T-helper 17 cell (primary cell): ENCODE data around the gene UBE2I. TPM values are rescaled to one million over a fixed set of nuclear protein-coding genes. Genes with fewer than 3 reads are reported as not detected.

ENCODE experiments used
- ATAC-seq: fragments of 150-1000 bp; cut with Tn5 transposase; 2 replicates; pipeline ENCODE4 v1.10.0; 2021; ENCODE audit warnings: mild to moderate bottlenecking, moderate library complexity
- DNase-seq, 3 donors: peaks; one replicate each; pipeline versions ENCODE4 v3.0.0 to v3.0.0-alpha.2; 2020 to 2021
- H3K9me3 ChIP-seq: one replicate; pipeline ENCODE4 v1.7.0; 2013; ENCODE audit warnings: low read length, mild to moderate bottlenecking; ENCODE audit not compliant: control insufficient read depth, poor library complexity, severe bottlenecking
- H3K27ac Mint-ChIP-seq: one replicate; pipeline ENCODE4 v1.8.0; 2022; ENCODE audit warnings: mild to moderate bottlenecking, moderate library complexity, mixed read lengths
- H3K27me3 Mint-ChIP-seq: one replicate; pipeline ENCODE4 v1.8.0; 2022; ENCODE audit warnings: mixed read lengths
- H3K36me3 Mint-ChIP-seq: one replicate; pipeline ENCODE4 v1.8.0; 2022; ENCODE audit warnings: low read depth, mixed read lengths
- H3K4me1 Mint-ChIP-seq: one replicate; pipeline ENCODE4 v1.8.0; 2022; ENCODE audit warnings: mild to moderate bottlenecking, mixed read lengths
- H3K4me3 Mint-ChIP-seq: one replicate; pipeline ENCODE4 v1.8.0; 2022; ENCODE audit warnings: mild to moderate bottlenecking, moderate library complexity, mixed read lengths
- total RNA-seq, 4 donors: library from RNA in 2 of 4; stranded (reverse) in 2 of 4; gene quantifications; one replicate each; pipeline ENCODE4 v1.2.3 and lab custom pipeline; 2022 to 2026

UBE2I gene
- total RNA-seq, 2 donors from 2014 or later: 233 to 249 TPM

DNA sequence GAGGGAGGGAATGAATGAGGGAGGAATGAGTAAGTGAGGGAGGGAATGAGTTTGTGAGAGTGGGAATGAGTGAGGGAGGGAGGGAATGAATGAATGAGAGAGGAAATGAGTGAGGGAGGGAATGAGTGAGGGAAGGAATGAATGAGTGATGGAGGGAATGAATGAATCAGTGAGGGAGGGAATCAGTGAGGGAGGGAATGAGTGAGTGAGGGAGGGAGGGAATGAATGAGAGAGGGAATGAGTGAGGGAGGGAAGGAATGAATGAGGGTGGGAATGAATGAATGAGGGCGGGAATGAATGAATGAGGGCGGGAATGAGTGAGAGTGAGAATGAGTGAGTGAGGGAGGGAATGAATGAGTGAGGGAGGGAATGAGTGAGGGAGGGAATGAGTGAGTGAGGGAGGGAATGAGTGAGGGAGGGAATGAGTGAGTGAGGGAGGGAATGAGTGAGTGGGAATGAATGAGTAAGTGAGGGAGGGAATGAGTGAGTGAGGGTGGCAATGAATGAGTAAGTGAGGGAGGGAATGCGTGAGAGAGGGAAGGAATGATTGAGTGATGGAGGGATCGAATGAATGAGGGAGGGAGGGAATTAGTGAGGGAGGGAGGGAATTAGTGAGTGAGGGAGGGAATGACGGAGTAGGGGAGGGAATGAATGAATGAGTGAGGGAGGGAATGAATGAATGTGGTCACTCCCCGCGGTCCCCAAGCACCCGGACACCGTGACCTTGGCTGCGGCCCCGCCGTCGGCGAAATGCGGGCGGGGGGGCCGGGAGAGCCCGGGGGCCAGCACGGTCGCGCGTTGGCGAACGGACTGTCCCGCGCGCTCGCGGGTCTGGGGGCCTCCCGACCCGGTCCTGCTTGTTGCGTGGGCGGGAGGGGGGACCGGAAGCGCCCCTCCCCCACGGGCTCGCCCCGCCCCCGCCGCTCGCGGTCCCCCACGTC lies 1.1 kb upstream of the UBE2I start:
- H3K36me3 Mint-ChIP-seq: peaks cover 3% of the 10 kb centered on the region
- ATAC-seq: no peak
- H3K4me3 Mint-ChIP-seq: peak overlapping the region; percentile 86
- no peak for DNase-seq
- H3K4me1 Mint-ChIP-seq: peaks cover 21% of the 10 kb centered on the region
- no peaks in the 10 kb centered on the region for H3K27me3 Mint-ChIP-seq
- peak overlapping the region; percentile 89 for H3K27ac Mint-ChIP-seq
- no peaks in the 10 kb centered on the region for H3K9me3 ChIP-seq

DNA sequence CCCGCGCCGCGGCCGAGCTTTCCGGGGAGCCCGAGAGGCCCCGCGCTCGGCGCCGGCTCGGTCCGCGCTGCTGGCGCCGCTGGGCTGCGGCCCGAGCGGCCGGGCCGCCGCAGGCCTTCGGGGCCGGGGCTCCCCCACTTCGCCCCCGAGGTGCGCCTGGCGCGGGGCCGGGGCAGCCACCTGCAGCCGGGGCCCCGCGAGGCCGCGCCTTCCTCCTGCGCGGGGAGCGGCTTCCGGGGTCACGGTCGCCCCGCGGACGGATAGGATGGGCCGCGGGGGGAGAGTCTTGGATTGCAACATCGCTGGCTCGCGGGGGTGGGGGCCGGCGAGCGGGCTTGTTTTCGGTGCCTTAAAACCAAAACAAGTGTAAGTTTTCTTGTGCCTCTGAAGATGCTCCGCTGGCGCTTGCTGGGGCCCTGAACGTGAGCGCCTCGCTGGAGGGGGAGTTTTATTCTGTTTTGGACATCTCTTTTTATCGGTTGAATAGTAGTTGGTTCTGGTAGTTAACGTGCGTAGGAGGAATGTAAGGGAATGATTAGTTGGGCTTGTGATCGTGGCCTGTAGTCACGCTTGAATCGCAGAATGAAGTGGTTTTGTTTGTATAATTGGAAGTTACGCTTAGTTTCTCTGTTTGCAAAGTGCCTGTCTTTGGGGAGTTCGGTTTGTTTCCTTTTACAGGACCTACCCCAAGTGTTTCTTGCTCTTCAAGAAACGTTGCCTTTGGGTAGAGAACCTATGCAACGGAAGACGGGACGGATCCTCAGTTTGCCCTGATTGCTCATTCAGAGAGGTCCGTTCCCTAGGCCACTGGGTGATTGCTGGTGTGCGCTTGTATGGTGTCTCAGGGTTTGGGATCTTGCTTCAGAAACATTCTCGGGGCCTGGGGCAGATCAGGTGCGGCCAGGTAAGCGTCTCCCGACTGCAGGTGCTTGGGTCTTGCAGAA lies 724 bp downstream of the UBE2I start:
- Mint-ChIP-seq H3K36me3 (peaks cover 3% of the 10 kb centered on the region), H3K27ac (peak overlapping the region; percentile 96), H3K27me3 (no peaks in the 10 kb centered on the region), H3K4me3 (peak overlapping the region; percentile 100), H3K4me1 (peaks cover 13% of the 10 kb centered on the region)
- H3K9me3 ChIP-seq: no peaks in the 10 kb centered on the region
- ATAC-seq: peak; percentile 26
- peak; percentile 43 to 58 (median 57) for DNase-seq

DNA sequence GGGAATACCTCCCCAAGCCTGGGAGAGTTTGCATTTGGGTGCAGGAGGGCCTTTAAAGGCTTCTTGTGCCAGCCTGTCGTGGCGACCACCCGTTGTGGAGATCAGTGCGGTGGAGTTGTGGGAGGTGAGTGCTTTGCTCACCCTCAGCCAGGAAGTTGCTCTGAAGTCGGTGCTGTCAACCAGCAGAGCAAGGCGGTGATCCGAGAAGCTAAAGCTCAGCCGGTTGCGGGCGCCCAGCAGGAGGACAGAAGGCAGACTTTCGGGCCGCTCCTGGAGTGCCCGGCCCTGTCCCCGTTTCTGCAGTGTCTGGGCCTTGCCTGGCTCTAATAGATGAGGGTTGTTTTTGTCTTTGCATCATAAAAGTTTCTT lies 1.4 kb downstream of the UBE2I start:
- H3K4me1 Mint-ChIP-seq: peaks cover 13% of the 10 kb centered on the region
- peak overlapping the region; percentile 100 for H3K4me3 Mint-ChIP-seq
- DNase-seq (no peak), ATAC-seq (no peak)
- H3K9me3 ChIP-seq: no peaks in the 10 kb centered on the region
- peaks cover 3% of the 10 kb centered on the region for H3K36me3 Mint-ChIP-seq
- no peaks in the 10 kb centered on the region for H3K27me3 Mint-ChIP-seq
- H3K27ac Mint-ChIP-seq: peak overlapping the region; percentile 96

DNA sequence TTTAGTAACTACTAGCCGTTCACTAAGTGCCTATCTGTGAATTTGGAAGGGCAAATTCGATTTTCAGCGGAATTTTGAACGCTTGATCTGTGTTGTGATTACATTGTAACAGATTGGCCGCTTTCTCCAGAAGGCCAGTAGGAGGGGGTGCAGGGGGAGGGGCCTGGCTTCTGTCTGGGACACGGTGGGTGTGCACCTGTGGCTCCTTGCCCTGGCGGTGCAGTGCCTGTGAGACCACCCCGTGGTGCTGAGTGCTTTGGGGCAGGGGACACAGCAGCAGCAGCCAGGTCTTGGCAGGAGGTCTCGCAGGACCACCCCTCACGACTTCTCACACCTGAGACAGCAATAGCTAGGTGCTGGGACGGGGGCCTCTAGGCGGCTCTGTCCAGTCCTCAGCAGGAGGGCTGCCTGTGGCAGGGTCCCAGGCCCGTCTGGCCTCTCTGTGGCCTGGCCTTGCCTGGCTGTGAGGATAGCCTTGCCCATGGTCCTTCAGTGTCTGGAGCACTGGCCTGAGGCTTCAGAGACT lies 1.8 kb downstream of the UBE2I start:
- H3K4me3 Mint-ChIP-seq: peak overlapping the region; percentile 100
- peaks cover 3% of the 10 kb centered on the region for H3K36me3 Mint-ChIP-seq
- DNase-seq (no peak), ATAC-seq (no peak)
- peaks cover 13% of the 10 kb centered on the region for H3K4me1 Mint-ChIP-seq
- no peaks in the 10 kb centered on the region for H3K9me3 ChIP-seq
- H3K27me3 Mint-ChIP-seq: no peaks in the 10 kb centered on the region
- H3K27ac Mint-ChIP-seq: peak overlapping the region; percentile 96

DNA sequence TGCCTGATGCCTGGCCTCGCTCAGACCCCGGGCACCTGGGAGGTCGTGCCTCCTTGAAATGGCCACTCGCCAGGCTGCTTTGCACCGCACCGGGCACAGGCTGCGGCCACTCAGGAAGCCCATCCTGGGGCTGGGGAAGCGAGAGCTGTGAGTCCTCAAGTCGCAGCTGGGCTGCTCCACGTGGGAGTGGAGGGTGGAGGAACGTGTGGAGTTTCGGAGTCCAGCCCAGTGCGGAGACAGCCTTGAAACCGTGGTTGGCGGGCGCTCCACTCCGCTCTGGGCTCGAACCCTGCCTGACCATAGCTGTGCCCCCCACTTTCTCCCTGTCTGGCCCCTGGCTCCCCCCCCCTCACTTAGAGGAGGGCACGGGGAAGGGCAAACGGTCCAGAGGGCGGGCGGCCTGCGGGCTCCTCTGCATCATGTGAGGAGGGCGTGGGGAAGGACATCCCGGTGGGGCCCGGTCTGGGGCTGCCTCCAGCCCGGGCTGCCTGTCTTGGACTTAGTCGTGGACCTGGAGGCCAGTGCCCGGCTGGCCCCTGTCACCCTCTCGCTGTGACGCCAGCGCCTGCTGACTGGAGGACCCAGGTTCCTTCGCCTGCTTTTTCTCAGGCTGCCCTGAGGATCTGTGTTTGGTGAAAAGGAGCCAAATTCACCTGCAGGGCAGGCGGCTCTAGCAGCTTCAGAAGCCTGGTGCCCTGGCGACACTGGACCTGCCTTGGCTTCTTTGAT lies 2.5 kb downstream of the UBE2I start:
- Mint-ChIP-seq H3K27me3 (no peaks in the 10 kb centered on the region), H3K4me3 (peak overlapping the region; percentile 100), H3K27ac (peak overlapping the region; percentile 96), H3K36me3 (peaks cover 3% of the 10 kb centered on the region), H3K4me1 (peaks cover 13% of the 10 kb centered on the region)
- ATAC-seq: no peak
- no peaks in the 10 kb centered on the region for H3K9me3 ChIP-seq
- no peak for DNase-seq

DNA sequence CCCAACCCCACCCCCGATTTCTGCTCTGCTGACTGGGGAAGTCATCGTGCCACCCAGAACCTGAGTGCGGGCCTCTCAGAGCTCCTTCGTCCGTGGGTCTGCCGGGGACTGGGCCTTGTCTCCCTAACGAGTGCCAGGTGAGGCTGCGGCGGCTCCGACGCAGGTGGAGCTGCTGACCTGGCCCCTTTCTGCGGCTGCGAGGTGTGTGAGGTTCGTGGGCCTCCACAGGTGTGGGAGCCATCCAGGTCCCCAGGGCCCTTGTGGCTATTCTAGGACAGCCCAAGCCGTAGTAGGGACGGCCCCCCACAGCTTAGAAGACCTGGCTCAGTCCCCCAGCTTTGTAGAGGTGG lies 3.0 kb downstream of the UBE2I start:
- Mint-ChIP-seq H3K27ac (peak overlapping the region; percentile 96), H3K4me3 (peak overlapping the region; percentile 100), H3K27me3 (no peaks in the 10 kb centered on the region), H3K36me3 (peaks cover 3% of the 10 kb centered on the region), H3K4me1 (peaks cover 13% of the 10 kb centered on the region)
- ATAC-seq: no peak
- DNase-seq: no peak
- H3K9me3 ChIP-seq: no peaks in the 10 kb centered on the region

DNA sequence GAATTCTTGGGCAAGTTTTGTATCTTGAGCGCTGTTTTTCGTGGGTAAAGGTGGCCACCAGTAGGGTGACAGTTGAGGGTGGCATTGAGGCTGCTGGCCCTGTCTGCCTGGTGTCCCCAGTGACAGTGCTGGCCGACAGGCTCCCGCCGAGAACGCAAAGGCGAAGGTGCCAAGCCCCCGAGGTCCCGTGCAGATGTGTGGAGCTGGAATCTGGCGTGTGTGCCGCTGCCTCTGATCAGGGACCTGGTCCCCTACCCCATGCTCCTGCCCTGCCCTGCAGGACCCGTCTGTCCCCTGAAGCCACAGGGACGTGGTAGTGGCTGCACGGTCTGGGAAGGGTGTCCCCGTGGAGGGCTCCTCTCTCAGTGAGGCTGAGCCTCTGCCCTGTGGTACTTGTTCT lies 3.5 kb downstream of the UBE2I start:
- DNase-seq (no peak), ATAC-seq (no peak)
- H3K27me3 Mint-ChIP-seq: no peaks in the 10 kb centered on the region
- H3K36me3 Mint-ChIP-seq: peaks cover 3% of the 10 kb centered on the region
- H3K27ac Mint-ChIP-seq: peak overlapping the region; percentile 96
- no peaks in the 10 kb centered on the region for H3K9me3 ChIP-seq
- peak overlapping the region; percentile 100 for H3K4me3 Mint-ChIP-seq
- peaks cover 13% of the 10 kb centered on the region for H3K4me1 Mint-ChIP-seq

DNA sequence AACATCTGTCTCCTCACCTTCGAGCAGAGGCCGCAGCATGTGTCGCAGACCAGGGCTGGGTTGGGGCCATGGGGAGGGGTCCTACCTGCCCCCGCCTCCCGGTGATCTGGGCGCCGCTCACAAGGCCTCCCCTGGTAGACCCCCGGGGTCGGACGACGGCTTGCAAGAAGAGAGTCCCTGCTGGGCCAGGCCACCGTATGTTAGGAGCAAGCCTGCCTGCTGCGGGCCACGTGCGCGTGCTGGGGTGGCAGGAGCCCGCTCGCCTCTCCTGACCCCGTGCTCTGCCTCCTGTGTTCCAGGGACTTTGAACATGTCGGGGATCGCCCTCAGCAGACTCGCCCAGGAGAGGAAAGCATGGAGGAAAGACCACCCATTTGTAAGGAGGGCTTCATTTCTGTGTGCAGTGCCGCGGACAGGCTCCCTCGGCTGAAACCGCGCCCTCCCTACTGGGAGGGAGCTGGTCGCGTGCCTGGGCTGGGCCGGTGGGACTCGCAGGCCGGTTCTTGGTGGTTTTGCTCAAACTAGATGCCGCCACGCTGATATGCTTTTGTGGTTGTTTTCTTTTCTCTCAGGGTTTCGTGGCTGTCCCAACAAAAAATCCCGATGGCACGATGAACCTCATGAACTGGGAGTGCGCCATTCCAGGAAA lies 4.4 kb downstream of the UBE2I start:
- no peak for ATAC-seq

DNA sequence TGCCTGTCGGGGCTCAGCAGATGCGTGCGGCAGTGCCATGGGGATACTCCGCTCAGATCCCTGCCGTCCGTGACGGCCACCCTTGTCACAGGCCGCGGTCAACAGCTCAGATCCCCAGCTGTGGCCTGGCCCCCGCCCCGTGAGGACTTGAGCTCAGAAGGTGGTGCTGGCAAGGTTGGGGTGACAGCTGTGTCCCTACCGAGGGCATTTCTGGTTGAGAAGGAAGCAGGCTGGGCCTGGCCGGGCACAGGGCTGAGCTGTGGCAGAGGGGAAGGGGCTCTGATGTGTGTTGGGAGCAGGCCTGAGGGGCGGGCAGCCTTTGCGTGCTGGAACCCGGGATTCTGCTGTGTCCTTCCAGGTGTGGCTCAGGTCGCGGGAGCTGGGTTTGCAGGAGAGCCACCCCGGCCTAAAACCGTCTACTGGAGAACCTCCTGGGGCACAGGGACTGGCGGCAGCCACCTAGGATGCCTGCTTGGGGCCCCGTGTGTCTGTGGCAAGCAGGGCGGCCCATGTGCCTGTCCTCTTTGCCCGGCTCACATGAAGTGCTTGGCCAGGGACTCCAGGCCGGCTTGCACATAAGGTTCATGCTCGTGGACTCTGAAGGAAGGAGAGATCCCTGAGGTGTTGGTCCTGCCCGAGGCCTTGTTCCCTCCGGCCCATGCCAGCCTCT lies 5.1 kb downstream of the UBE2I start:
- no peak for DNase-seq
- Mint-ChIP-seq H3K4me1 (peaks cover 16% of the 10 kb centered on the region), H3K27me3 (no peaks in the 10 kb centered on the region), H3K4me3 (peak overlapping the region; percentile 28), H3K27ac (peak overlapping the region; percentile 8), H3K36me3 (peaks cover 6% of the 10 kb centered on the region)
- H3K9me3 ChIP-seq: no peaks in the 10 kb centered on the region
- no peak for ATAC-seq

More for the DNA sequence above, 4.4 kb downstream of the UBE2I start:
- DNase-seq: no peak
- no peaks in the 10 kb centered on the region for H3K9me3 ChIP-seq
- Mint-ChIP-seq H3K4me3 (peak overlapping the region; percentile 28), H3K27me3 (no peaks in the 10 kb centered on the region), H3K36me3 (peaks cover 6% of the 10 kb centered on the region), H3K4me1 (peaks cover 16% of the 10 kb centered on the region), H3K27ac (peak overlapping the region; percentile 8)

DNA sequence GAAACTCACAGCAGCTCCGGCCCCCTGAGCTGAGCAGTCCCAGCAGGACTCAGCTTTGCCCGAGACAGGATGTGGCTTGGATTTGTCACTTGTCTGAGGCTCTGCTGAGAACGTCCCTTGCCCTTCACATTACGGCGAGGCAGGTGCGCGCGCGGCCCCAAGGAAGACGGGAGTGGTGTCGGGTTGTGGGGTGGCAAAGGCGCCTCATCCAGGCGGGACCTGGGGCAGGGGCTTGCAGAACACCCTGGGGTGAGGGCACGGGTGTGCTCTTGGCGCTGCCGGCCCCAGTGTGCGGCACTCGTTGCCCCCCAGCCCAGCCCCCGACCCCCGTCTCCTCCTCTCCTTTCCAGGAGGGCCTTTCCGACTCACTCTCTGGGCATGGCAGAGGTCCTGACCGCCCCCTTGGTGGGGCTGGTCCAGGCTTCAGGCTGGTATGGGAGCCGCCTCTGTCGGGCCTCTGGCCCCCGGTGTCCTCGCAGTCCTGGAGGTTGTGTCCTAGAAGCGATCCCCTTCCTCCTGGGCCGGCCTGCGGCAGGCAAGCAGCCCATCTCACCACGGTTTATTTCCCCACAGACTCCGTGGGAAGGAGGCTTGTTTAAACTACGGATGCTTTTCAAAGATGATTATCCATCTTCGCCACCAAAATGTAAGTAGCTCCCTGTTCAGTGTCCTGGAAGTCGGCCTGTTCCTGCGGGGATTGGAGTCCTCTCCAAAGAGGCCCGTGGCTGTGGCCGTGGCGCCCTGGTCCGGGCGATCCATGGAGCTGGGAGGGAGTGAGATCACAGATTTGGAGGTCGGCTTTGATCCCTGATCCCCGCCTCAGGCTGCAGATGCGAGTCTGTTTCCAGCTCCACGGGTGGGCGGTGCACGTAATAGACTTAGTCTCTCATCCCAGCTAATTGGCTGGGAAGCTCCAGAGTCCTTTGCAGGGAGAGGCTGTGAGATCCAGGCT lies 5.9 kb downstream of the UBE2I start:
- ATAC-seq (no peak), DNase-seq (no peak)
- Mint-ChIP-seq H3K27me3 (no peaks in the 10 kb centered on the region), H3K4me3 (no peak overlapping the region), H3K36me3 (peaks cover 3% of the 10 kb centered on the region), H3K27ac (peak overlapping the region; percentile 41), H3K4me1 (peaks cover 11% of the 10 kb centered on the region)
- no peaks in the 10 kb centered on the region for H3K9me3 ChIP-seq

DNA sequence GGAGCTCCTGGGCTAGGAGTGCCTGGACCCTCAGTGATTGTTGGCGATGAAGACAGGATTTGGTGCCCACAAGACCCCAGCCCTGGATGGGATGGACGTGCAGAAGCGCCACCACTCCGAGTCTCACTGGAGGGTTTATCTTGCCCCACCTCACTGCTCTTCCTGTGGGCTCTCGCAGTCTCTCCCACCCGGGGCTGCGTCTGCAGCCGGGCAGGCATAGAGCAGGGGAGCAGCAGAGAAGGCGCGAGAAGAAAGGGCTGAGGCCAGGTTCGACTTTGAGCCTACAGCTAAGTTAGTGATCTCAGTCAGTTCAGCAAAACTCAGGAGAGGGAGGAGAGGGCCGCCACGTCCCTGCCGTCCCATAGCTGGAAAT lies 6.6 kb downstream of the UBE2I start:
- Mint-ChIP-seq H3K27me3 (no peaks in the 10 kb centered on the region), H3K36me3 (peaks cover 3% of the 10 kb centered on the region), H3K27ac (peak overlapping the region; percentile 41), H3K4me3 (no peak overlapping the region), H3K4me1 (peaks cover 6% of the 10 kb centered on the region)
- ATAC-seq (no peak), DNase-seq (no peak)
- no peaks in the 10 kb centered on the region for H3K9me3 ChIP-seq
